ENCODE measurements around the gene CD19.

GRCh38 chr16:28932339-28933141 is 769 bp downstream of the CD19 start:
- no peak for TF ChIP-seq CTCF (IDR thresholded peaks at IDR 0.05)
- TF ChIP-seq POLR2AphosphoS5 (IDR thresholded peaks at IDR 0.05; ENCODE audit: low read depth, low read length), result no peak
- TF ChIP-seq, protein P1, sequence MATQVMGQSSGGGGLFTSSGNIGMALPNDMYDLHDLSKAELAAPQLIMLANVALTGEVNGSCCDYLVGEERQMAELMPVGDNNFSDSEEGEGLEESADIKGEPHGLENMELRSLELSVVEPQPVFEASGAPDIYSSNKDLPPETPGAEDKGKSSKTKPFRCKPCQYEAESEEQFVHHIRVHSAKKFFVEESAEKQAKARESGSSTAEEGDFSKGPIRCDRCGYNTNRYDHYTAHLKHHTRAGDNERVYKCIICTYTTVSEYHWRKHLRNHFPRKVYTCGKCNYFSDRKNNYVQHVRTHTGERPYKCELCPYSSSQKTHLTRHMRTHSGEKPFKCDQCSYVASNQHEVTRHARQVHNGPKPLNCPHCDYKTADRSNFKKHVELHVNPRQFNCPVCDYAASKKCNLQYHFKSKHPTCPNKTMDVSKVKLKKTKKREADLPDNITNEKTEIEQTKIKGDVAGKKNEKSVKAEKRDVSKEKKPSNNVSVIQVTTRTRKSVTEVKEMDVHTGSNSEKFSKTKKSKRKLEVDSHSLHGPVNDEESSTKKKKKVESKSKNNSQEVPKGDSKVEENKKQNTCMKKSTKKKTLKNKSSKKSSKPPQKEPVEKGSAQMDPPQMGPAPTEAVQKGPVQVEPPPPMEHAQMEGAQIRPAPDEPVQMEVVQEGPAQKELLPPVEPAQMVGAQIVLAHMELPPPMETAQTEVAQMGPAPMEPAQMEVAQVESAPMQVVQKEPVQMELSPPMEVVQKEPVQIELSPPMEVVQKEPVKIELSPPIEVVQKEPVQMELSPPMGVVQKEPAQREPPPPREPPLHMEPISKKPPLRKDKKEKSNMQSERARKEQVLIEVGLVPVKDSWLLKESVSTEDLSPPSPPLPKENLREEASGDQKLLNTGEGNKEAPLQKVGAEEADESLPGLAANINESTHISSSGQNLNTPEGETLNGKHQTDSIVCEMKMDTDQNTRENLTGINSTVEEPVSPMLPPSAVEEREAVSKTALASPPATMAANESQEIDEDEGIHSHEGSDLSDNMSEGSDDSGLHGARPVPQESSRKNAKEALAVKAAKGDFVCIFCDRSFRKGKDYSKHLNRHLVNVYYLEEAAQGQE (IDR thresholded peaks at IDR 0.05; ENCODE audit: insufficient read depth in 1 of 2, low read depth in 2 of 2, low read length in 1 of 2), result no peak
- no peak for TF ChIP-seq TCF7L2 (IDR thresholded peaks at IDR 0.05; ENCODE audit: low read depth, low read length)
- TF ChIP-seq SIN3A (IDR thresholded peaks at IDR 0.05; ENCODE audit: borderline replicate concordance, insufficient read depth, low read depth, low read length), result no peak
